GM12873 (cell line): ENCODE measurements around the gene IFNA1.

Experiments used
- TF ChIP-seq, protein P1 (sequence below): IDR thresholded peaks from 2 replicates; pipeline ENCODE4 v1.5.1; 2012; ENCODE audit warnings: low read depth, mild to moderate bottlenecking, moderate library complexity, low read length, control low read depth; ENCODE audit not compliant: insufficient read depth; ENCODE audit errors: missing control alignments

Gene IFNA1

DNA sequence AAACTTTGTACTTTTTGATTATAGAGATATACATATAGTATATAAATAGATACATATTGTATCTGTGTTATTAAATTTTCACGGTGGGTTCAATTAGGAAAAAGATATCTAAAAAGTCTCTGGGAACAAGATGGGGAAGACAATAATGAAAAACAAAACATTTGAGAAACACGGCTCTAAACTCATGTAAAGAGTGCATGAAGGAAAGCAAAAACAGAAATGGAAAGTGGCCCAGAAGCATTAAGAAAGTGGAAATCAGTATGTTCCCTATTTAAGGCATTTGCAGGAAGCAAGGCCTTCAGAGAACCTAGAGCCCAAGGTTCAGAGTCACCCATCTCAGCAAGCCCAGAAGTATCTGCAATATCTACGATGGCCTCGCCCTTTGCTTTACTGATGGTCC, at the start of gene IFNA1:
IFNA1 (plus strand) TSS at position 301 of the 400 bp plus-strand sequence; CDS start at position 370, 69 bp downstream.
- TF ChIP-seq, protein P1, sequence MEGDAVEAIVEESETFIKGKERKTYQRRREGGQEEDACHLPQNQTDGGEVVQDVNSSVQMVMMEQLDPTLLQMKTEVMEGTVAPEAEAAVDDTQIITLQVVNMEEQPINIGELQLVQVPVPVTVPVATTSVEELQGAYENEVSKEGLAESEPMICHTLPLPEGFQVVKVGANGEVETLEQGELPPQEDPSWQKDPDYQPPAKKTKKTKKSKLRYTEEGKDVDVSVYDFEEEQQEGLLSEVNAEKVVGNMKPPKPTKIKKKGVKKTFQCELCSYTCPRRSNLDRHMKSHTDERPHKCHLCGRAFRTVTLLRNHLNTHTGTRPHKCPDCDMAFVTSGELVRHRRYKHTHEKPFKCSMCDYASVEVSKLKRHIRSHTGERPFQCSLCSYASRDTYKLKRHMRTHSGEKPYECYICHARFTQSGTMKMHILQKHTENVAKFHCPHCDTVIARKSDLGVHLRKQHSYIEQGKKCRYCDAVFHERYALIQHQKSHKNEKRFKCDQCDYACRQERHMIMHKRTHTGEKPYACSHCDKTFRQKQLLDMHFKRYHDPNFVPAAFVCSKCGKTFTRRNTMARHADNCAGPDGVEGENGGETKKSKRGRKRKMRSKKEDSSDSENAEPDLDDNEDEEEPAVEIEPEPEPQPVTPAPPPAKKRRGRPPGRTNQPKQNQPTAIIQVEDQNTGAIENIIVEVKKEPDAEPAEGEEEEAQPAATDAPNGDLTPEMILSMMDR, result no peak

DNA sequence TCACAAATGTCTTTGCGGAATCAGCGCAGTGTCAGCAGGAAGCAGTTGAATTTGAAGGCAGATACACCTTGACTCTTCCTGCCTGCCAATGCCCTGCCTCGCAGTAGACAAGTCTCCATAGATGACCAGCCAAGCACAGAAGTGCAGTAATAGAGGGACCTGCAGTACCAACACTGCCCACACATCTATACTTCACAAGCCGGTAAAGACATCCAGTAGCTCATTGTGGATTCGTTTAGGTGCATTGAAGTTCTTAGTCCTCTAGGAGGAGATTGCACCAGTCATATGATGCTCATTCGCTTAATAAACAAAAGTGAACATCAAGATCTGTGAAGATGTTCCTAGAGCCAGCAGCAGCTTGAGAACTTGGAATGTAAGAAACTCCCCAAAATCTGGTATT, 48.0 kb upstream of the IFNA1 start:
- TF ChIP-seq, protein P1, result peak; percentile 68

DNA sequence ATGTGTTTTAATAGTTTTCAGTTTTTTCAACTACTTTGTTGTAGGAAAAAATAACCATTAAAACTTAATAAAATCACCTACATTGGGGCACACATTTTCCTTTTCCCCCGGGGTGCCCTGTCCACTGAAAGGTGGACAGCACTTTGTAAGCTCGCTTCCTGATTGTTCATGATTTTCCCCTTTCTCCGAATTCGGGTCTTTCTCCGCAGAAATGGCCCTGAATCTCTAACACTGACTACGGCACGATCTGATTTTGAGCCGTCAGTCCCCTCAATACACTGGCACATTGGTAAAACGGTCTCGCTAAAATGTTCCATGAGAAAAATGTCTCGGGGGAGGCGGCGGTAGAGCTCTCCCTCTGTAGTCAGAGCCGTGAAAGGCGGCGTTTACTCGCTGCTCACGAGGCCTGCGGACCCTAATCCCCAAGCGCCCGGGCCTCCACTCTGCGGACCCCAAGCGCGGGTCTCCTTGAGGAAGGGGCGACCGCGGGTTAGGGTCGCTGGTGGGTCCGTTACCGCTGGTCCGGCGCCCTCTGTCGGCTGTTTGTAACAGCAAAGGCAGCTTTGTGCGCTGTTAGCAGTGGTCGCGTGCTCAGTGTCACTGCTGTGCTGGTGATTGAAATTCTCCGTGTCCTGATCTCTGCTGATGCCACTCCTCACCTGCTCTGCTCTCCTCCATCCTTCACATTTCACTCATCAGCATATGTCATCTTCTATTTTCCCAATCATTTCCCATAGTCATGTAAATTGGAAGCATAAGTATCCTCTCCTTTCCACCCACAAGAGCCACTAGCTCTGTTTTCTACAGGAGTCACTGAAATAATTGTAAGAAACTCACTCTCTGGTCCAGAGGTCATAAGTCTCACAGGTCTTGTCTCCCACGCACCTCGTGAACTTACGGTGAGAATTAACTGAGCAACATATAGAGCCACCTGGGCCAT, 44.2 kb upstream of the IFNA1 start:
- TF ChIP-seq, protein P1, result peak; percentile 94

DNA sequence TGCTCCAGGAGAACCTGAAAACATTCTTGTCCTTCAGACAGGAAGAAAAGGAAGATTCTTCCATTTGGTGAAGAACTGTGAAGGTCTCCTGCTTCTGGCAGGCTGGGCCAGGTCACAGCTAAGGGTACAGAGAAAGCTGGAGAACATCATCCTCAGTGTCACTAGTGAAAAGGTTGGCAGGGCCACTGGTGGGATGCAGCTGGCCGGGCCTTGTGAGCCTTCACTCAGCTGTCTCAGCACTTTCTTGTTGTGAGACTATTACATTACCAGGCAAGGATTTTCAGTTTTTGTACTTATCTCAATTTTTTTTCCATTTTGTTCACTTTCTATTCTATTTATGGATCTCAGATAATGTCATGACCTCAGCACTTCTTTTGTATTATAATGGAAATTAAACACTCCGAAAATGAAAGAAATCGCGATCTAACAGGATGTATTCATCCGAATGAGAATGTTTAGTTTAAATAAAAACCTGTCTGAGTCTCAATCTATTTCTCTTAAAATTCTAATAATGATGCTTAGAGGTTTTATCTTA, 41.2 kb upstream of the IFNA1 start:
- TF ChIP-seq, protein P1, result no peak

DNA sequence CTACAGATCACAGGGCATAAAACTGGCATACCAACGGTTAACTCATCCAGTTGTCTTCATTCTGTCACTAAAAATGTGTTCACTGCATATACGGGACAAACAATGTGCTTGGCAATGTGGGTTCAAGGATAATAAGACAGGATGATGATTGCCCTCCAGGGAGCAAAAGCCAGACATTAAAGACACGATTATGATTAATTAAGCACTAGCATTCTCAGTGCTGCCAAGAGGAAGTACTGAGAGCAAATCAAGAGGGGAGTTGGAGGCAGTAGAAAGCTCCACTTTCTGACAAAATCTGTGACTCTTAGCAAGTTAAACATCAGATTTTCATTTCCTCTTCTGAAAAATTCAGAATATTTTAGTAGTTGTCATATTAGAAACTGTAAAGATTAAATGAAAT, 40.3 kb upstream of the IFNA1 start:
- TF ChIP-seq, protein P1, result no peak

DNA sequence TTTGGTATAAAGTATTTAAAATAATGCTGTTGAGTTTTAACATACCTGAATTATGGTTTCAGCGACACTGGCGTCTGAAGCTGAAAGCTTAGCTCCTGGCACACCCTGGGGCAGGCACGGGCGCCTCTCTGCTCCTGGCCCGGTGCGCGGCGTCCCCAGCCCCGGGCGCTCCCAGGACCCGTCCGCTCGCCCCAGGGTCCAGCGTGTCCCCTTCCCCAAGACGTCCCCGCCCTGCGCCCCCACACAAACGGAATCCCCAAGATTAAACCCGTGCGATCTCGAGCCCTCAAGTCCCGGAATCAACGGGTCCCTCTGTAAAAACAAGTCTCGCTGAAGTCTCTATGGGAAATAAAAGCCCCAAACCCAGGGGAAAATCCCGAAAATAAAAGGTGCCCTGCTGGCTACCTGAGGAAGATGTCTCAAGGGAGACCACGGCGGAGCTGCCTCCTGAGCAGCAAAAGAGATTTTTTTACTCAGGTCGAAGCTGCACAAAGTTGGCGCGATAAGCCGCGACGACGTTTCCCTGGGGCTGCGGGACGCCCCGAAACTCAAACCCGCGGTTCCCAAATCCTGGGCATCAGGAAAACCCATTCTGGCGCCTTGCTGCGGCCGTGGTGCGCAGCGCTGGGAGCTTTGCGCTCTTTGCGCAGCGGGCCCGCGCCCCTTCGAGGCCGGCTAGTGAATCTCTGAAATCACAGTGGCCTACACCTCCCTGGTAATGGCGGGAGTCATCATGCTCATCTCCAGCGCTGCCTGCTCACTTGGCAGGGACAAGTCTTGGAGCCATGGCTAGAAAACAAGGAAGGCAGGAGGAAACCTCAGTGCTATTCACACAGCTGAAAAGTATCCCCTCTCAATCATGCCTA, 37.6 kb upstream of the IFNA1 start:
- TF ChIP-seq, protein P1, result peak; percentile 9

DNA sequence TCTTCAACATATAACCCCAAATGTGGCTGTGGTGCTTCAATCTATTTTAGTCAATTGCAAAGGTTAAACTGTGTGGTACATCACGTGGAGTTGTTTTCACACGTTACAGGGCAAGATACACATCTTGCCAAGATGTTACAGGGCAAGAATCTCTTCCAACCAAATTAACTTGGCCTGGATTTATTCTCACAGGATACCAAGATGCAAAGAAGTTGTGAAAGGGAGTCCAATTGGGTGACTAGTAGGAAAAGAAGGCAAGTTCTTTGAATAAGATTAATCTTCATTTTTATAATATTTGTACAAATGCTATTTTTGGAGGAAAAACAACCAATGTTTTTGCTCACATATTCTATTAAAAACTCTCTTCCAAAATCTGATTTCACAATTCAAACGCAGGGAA, 36.1 kb upstream of the IFNA1 start:
- TF ChIP-seq, protein P1, result no peak
